Stimulated activated CD8-positive, alpha-beta memory T cell treated with anti-CD3 and anti-CD28 coated beads, Interleukin-4, amount 100 ng/mL, for 24 hours (primary cell): ENCODE data around the gene SAC3D1.
A peak's percentile ranks its signal among the peaks of the same experiment; 100 is the strongest.
"Not testable (repeated sequence)": the region's sequence is repeated elsewhere in the genome, so short reads cannot be mapped to it uniquely, and the experiment has no call there.

Experiments
- DNase-seq: peaks from one replicate; pipeline ENCODE4 v3.0.0-alpha.2; 2020; ENCODE audit warnings: low read depth

Gene SAC3D1

GRCh38 chr11:65040847-65041622 is at the start of gene SAC3D1:
Gene SAC3D1 (plus strand): TSS chr11:65041210. CDS start chr11:65041293, 83 bp downstream.
- peak; percentile 80 for DNase-seq

DNA sequence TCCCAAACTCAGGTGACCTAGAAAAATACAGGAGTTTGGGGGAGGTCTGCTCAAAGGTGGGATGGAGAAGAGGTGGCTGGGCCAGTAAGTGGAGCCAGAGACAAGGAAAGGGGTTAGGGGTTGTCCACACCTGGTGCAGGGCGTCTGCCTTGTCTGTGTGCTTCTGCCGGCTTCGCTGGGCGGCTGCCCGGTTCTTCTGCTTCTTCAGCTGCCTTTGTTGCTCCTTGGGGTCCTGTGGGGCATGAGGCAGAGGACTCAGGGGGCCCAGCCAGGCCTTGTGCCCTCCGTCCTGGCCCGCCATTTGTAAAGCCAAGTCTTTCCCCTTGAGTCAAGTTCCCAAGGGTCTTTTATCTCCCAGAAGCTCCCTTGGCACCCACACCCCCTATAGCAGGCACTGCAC is 46.7 kb upstream of the SAC3D1 start:
- no peak for DNase-seq

DNA sequence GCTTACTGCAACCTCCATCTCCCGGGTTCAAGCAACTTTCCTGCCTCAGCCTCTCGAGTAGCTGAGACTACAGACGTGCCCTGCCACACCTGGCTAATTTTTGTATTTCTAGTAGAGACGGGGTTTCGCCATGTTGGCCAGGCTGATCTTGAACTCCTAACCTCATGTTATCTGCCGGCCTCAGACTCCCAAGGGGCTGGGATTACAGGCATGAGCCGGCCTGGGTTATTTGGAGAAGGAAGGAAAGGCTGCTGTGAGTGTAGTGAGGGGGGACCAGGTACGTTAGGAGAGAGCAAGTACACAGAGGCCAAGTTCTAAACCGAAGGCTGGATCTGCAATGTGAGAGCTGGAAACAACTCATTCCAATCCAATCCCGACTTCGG is 44.7 kb upstream of the SAC3D1 start:
- DNase-seq = no peak

- DNase-seq = no peak
Measured at GRCh38 chr11:64996710-64997380, 44.2 kb upstream of the SAC3D1 start, which contains the start of gene BATF2. Gene BATF2 (minus strand): TSS chr11:64996971. CDS start chr11:64996914, 57 bp downstream.

DNA sequence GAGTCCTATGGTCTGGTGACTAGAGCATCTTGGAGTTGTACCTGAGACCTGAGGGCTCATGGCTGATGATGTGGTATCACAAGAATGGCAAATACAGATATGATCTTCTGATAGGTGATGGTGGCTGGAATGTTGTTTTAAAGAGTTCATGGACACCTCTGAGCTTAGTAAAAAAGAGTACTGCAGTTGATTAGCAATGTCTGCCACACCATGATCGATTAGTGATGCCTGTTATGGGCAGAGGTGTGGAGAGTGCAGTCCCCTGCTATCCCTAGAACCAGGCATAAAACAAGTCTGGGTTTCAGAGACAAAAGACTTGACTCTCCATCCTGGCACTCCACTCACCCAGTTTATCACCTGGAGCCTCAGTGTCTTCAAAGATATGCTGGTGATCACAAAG is 42.9 kb upstream of the SAC3D1 start:
- DNase-seq = no peak

- DNase-seq = no peak
Measured at GRCh38 chr11:64998690-64999431, 42.1 kb upstream of the SAC3D1 start.

DNA sequence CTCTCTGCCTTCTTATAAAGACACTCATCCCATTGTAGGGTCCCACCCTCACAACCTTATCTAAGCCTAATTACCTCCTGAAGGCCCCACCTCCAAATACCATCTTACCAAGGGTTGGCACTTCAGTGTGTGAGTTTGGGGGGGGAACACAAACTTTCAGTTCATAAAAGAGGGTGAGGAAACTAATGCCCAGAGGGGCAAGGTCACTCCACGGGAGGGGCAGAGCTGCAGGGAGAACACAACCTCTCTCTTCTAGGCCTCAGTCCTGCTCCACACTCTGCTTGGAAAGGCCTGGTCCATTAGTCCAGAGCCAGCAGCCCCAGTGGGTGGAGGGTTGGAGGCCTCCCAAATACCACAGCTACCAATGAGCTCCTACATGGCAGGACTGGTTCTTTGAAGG is 41.5 kb upstream of the SAC3D1 start:
- no peak for DNase-seq

DNA sequence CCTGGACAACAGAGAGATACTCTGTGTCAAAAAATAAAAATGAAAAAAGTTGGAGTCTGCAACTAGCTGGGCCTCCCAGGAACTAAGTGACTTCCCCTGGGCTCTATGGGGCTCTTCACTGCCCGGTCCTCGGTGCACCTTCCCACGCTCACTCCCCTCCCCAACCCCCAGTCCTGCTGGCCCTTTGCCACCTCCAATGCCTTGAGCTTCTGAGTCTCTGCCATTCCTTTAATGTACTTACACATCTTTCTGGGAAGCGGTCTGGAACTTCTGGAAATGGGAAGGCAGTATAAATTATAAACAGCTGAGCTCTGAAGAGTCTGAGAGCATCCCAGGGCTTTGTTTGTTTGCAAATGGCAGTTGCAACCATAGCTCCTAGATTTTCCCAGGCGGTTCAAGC is 38.3 kb upstream of the SAC3D1 start:
- DNase-seq = no peak

DNA sequence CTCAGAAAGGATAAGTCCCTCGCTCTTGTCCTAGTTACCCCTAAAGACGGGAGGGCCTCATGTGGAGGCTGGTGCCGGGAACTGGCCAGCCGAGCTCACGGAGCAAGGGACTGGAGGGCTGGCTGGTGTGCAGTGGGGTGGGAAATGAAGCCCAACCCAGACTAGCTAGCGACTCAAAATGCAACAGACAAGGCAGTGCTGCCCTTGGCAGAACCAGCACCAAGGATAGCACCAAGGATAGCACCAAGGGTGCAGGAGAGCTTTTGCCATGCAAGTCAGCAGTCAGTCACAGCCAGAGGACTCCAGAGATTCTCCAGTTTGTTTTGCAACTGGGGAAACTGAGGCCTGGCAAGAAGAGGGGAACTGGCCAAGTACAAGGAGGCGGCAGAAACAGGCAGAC is 37.7 kb upstream of the SAC3D1 start:
- no peak for DNase-seq

DNA sequence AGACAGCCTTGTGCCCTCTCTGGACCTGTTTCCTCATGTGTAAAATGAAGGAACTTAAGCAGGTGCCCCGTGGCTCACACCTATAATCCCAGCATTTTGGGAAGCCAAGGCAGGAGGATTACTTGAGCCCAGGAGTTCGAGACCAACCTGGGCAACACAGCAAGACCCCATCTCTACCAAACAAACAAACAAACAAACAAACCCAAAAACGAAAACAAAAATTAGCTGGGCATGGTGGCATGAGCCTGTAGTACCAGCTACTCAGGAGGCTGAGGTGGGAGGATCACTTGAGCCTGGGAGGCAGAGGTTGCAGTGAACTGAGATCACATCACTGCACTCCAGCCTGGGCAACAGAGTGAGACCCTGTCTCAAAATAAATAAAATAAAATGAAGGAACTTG is 37.0 kb upstream of the SAC3D1 start:
- DNase-seq = not testable (repeated sequence)

DNA sequence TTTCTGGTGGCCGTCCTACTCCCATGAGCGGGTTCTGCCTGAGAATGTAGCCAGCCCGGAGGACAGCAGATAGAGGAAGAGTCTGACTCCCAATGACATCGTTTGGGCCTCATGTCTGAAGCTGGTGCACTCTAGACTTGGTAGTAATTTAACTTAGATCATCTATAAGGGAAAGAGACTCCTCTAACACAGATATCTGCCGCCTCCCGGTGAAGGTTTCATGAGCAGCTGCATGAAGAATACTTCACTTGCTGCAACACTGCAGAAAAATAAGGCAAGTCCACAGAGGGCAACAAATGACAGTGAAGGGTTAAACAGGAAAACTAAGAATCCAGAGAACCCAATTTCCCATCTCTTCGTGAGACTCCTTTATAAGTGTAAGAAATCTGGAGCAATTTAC is 33.0 kb upstream of the SAC3D1 start:
- no peak for DNase-seq

GRCh38 chr11:65008873-65009272 is 32.1 kb upstream of the SAC3D1 start:
- DNase-seq = no peak

DNA sequence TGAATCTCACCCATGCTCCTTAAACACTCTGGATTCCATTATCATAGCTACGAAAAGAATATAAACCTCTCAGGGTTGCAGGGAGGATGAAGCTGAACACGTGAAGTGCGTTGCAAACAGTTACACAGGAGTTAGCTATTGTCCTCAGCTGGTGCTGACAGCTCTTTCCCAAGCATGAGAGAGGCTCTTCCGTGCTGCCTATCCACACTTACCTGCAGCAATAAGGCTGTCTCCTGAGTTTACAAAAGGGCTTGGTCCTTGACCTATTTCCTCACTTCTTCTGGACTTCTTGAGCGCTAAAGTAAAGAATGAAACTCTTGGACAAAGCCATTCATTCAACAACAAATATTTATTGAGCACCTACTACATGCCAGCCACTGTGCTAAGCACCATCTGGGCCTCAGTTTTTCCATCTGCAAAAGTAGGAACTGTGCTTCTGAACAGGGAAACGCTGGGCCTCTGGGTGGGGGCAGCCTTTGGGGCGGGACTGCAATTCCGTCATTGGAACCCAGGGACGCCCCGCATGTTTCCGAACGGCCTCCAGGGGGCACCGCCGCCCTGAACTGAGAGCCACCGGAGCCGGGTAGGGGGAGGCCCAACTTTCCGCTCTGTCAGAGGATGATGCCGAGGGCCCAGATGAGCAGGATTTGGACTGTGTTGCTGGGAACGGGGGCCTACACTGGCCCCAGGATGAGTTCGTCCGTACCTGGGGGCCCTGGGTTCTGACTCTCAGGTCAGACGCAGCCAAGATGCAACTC is 27.7 kb upstream of the SAC3D1 start:
- peak; percentile 86 for DNase-seq

GRCh38 chr11:65013888-65014725 is 26.9 kb upstream of the SAC3D1 start, which contains the start of gene ARL2:
Gene ARL2 (plus strand): TSS chr11:65014160. CDS start chr11:65014208, 48 bp downstream.
- DNase-seq = peak; percentile 83

DNA sequence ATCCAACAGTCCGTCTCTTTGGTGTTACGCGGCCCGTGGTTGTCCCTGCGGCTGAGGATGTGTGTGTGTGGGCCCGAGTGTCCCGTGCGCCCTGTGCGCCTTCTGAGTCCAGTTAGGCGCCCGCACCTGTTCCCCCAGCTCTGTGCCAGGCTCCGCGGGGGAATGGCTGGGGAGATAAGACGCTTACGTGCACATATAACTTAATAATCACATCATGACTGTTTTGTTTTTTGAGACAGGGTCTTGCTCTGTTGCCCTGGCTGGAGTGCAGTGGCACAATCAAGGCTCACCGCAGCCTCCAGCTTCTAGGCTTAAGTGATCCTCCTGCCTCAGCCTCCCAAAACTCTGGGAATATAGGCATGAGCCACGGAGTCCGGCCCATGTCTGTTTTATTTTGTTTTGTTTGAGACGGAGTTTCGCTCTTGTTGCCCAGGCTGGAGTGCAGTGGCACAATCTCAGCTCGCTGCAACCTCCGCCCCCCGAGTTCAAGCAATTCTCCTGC is 26.2 kb upstream of the SAC3D1 start:
- no peak for DNase-seq

- DNase-seq = no peak
Measured at GRCh38 chr11:65016705-65017104, 24.3 kb upstream of the SAC3D1 start.

DNA sequence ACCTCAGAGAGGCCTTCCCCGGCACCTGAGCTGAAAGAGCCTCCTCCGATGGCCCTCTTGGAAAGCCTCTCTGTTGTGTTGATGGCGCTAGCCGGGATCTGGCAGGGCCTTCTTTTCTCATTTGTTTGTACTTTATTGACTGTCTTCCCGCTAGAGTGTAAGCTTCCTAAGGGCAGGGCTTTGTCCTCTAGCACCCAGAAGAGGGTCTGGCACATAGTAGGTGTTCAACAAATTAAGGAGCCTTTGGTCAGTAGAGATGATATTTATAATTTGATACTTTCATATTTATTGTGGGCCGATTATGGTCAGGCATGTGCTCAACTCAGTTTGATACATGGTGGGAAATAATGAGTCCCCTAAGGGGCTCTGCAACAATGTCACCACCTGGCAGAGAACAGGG is 23.1 kb upstream of the SAC3D1 start:
- DNase-seq = no peak

GRCh38 chr11:65019824-65020223 is 21.2 kb upstream of the SAC3D1 start:
- DNase-seq = no peak

DNA sequence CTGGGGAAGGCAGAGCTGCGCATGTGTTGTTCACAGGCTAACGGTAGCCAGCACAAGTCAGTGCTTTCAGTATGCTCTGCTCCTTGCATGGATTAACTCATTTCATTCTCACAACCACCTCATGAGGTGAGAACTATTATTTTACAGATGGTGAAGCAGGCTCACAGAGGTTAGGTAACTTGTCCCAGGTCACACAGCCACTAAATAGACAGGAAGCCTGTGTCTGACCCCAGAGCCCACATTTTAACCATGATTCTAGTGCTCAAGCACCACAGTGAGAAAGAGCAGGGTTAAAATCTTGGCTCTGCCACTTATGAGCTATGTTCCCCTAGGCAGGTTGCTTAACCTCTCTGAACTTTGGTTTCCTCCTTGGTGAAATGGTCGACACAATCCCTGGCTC is 20.0 kb upstream of the SAC3D1 start:
- DNase-seq = no peak

DNA sequence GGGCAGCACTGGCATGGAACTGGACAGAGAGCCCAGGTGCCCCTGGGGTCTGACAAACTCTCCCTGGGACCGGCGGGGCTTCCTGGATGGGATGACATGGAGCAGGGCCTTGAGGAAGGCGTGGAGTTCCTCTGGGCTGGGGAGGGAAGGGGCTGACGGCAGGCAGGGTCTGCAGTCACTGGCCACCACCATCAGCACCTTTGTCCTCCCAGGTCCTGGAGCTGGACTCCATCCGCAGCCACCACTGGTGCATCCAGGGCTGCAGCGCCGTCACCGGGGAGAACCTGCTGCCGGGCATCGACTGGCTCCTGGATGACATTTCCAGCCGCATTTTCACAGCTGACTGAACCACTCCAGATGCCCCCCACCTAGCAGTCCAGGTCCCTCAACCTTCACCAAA is 19.5 kb upstream of the SAC3D1 start:
- DNase-seq = no peak

DNA sequence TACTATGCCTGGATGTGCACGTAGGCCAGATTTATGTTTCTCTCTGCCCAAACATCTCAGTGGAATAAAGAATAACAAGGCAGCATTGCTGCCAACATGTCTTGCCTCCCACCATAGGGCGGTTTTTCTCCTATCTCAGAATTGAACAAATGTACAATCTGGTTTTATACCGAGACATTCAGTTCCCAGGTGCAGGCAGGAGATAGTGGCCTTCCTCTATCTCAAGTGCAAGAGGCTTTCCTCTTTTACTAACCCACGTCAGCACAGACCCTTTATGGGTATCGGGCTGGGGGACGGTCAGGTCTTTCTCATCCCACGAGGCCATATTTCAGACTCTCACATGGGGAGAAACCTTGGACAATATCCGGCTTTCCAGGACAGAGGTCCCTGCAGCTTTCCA is 17.5 kb upstream of the SAC3D1 start:
- not testable (repeated sequence) for DNase-seq
